ENCODE measurements around the gene SMARCD3. TPM values are rescaled to one million over a fixed set of nuclear protein-coding genes. Genes with fewer than 3 reads are reported as not detected.

Gene SMARCD3
- total RNA-seq, 4 donors from 2014 or later = 21.3 to 80.7 (median 43.3) TPM

DNA sequence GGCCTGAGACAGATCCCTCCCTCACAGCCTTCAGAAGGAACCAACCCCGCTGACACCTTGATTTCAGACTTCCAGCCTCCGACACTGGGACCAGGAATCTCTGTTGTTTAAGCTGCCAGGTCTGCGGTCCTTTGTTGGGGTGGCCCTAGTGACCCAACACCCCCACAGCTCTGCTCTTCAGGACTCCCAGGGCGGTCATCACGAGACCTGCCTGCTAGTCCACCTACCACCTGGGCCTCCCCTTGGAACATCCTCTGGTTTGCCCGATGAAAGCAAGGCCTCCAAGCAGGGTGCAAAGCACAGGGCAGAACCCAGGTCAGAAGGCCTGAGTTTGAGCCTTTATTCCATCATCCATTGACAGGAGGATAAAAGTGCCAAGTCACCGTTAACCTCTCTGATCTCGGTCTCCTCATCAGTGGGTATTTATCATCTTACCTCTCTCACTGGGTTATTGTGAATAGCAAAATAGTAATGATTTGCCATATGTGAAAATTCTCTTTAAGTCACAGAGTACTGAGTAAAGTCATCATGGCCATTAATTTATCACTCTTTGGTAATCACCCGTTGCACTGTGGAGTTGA, 16.9 kb upstream of the SMARCD3 start:
- no peak overlapping the region for H3K4me3 ChIP-seq

DNA sequence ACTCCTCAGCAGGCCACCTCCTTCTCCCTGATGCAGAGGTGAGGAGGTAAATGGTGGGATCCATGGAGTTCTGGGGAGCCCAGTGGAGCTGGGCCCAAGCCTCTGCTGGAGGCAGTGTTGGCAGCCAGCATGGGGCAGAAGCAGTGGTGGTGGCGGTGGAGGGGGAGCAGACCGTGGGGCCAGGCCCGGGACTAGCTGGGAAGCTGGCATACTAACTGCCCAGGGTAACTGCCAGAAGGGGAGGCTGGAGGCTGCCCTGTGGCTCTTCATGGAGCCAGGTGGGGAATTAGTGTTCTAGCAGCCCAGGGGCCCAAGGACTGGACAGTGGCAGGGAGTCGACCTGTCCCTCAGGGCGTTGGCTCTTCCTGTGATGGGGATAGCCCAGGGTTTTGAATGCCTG, 16.1 kb upstream of the SMARCD3 start:
- no peak for TF ChIP-seq POLR2A (IDR thresholded peaks at IDR 0.05)
- TF ChIP-seq, protein P1, sequence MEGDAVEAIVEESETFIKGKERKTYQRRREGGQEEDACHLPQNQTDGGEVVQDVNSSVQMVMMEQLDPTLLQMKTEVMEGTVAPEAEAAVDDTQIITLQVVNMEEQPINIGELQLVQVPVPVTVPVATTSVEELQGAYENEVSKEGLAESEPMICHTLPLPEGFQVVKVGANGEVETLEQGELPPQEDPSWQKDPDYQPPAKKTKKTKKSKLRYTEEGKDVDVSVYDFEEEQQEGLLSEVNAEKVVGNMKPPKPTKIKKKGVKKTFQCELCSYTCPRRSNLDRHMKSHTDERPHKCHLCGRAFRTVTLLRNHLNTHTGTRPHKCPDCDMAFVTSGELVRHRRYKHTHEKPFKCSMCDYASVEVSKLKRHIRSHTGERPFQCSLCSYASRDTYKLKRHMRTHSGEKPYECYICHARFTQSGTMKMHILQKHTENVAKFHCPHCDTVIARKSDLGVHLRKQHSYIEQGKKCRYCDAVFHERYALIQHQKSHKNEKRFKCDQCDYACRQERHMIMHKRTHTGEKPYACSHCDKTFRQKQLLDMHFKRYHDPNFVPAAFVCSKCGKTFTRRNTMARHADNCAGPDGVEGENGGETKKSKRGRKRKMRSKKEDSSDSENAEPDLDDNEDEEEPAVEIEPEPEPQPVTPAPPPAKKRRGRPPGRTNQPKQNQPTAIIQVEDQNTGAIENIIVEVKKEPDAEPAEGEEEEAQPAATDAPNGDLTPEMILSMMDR (IDR thresholded peaks at IDR 0.05) = no peak
- DNase-seq = no peak
- intact Hi-C loops (cut with DNase I; ENCODE audit: low total_unique reads) = no loop called here
- Histone ChIP-seq H3K9me3 (no peaks in the 10 kb centered on the region), H3K36me3 (no peaks in the 10 kb centered on the region), H3K4me1 (no peaks in the 10 kb centered on the region), H3K27ac (no peak overlapping the region), H3K4me3 (no peak overlapping the region), H3K27me3 (no peaks in the 10 kb centered on the region)

More for the DNA sequence above, 16.9 kb upstream of the SMARCD3 start:
- intact Hi-C loops (cut with DNase I; ENCODE audit: low total_unique reads) = no loop called here
- Histone ChIP-seq H3K4me1 (no peaks in the 10 kb centered on the region), H3K9me3 (no peaks in the 10 kb centered on the region), H3K27ac (no peak overlapping the region), H3K27me3 (no peaks in the 10 kb centered on the region), H3K36me3 (no peaks in the 10 kb centered on the region)
- DNase-seq = no peak
- no peak for TF ChIP-seq POLR2A (IDR thresholded peaks at IDR 0.05)
- TF ChIP-seq, protein P1 (IDR thresholded peaks at IDR 0.05) = no peak

DNA sequence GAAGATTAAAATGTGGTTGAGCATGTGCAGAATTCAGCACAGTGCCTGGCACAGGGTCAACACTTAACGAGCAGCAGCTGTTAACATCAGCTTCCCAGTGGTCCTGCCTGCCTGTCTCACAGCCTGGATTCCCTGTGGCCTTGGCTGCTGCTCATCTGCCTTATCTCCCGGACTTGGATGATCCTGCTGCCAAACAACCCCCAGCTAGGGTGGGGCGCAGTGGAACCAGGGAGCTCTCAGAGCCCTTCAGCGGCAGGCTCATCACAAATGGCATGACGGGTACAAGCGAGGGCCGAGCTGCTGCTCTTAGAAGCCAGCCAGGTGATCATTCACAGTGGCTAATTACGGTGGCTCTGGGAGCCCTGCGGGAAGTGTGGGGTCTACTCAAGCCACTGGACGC, 13.0 kb upstream of the SMARCD3 start:
- intact Hi-C loops (cut with DNase I; ENCODE audit: low total_unique reads) = no loop called here
- Histone ChIP-seq H3K27ac (no peak overlapping the region), H3K4me3 (no peak overlapping the region), H3K4me1 (no peaks in the 10 kb centered on the region), H3K36me3 (no peaks in the 10 kb centered on the region), H3K9me3 (no peaks in the 10 kb centered on the region), H3K27me3 (no peaks in the 10 kb centered on the region)
- DNase-seq = no peak
- TF ChIP-seq POLR2A (IDR thresholded peaks at IDR 0.05) = no peak
- TF ChIP-seq, protein P1 (IDR thresholded peaks at IDR 0.05) = no peak

DNA sequence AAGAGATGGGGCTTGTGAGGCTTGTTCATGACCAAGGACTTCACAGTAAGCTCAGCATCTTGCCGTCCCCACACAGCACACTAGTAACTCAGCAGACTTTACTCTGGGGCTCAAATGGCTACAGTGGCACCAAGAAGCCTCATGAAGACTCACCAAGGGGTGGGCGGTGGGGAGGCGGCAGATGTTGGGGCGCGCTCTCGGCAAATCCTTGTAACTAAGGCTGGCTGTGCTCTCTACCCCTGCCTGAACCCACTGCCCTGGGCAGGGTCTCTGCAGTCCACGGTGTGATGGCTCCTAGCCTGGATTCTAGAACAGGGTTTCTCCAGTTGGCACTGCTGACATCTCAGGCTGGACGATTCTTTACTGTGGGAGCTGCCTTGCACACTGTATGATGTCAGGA, 12.4 kb upstream of the SMARCD3 start:
- no peaks in the 10 kb centered on the region for H3K27me3 ChIP-seq
- no peaks in the 10 kb centered on the region for H3K4me1 ChIP-seq
- H3K9me3 ChIP-seq = no peaks in the 10 kb centered on the region
- TF ChIP-seq POLR2A (IDR thresholded peaks at IDR 0.05) = no peak
- TF ChIP-seq, protein P1 (IDR thresholded peaks at IDR 0.05) = no peak
- DNase-seq = no peak
- H3K4me3 ChIP-seq = no peak overlapping the region
- H3K36me3 ChIP-seq = no peaks in the 10 kb centered on the region
- no peak overlapping the region for H3K27ac ChIP-seq
- intact Hi-C loops (cut with DNase I; ENCODE audit: low total_unique reads) = no loop called here

DNA sequence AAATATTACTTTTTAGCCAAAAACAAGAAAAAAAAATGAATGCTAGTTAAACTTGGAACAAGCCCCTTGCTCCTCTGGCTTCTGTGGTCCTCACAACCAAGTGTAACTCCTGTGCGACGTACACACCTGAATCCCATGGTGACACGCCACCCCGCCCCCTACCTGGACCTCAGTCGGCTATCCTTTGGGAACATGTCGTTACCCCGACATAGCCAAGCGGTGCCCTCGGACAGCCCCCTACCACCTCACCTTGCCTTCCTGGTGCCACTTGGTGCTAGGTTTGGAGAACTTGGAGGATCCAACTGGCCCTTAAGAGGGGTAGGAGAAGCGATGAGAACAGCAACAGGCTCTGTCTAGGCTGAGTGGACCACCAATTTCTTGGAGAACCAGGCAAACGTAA, 12.0 kb upstream of the SMARCD3 start:
- intact Hi-C loops (cut with DNase I; ENCODE audit: low total_unique reads) = no loop called here
- Histone ChIP-seq H3K36me3 (no peaks in the 10 kb centered on the region), H3K27ac (no peak overlapping the region), H3K4me1 (no peaks in the 10 kb centered on the region), H3K27me3 (no peaks in the 10 kb centered on the region), H3K9me3 (no peaks in the 10 kb centered on the region), H3K4me3 (no peak overlapping the region)
- TF ChIP-seq, protein P1 (IDR thresholded peaks at IDR 0.05) = no peak
- no peak for TF ChIP-seq POLR2A (IDR thresholded peaks at IDR 0.05)
- DNase-seq = no peak

Data from uterus (tissue), 4 donors.